ENCODE results near the gene LRRFIP2. TPM values are rescaled to one million over a fixed set of nuclear protein-coding genes. Genes with fewer than 3 reads are reported as not detected.

The LRRFIP2 gene
- total and polyA plus RNA-seq, 11 donors, result 67.7 to 161 (median 112) TPM

DNA sequence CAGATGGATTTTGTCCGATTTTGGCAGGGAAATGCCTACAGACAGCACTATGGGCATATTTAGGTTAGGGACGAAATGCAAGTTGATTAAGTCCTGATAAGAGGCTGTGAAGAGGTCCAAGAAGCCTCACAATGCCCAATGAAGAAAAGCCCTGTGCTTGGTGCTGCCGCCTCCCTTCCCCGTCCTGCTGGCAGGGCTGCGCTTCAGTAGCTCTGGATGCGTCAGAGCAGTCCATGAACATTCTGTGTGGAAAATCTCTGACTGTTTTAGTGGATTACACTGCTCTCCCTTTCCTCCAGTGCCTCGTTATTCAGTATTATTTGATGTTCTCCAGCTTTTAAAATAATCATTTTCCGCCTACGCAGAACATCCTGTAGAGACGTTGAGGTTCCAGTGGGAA lies 141.4 kb downstream of the LRRFIP2 start:
- peak in 1 of 5 donors; percentile 62 for DNase-seq
- Histone ChIP-seq H3K27ac (peak overlapping the region in 11 of 12 donors; percentile 12 to 87 (median 71)), H3K4me3 (peak overlapping the region in 2 of 12 donors; percentile 3 to 12), H3K27me3 (no peaks in the 10 kb centered on the region), H3K36me3 (peaks cover 0 to 93% (median 58%) of the 10 kb centered on the region in 9 donors), H3K4me1 (peaks cover 0 to 54% (median 38%) of the 10 kb centered on the region in 12 donors), H3K9me3 (peaks cover 0 to 19% (median 4%) of the 10 kb centered on the region in 12 donors)
- peak; percentile 41 to 67 (median 56) for ATAC-seq
- TF ChIP-seq POLR2A (IDR thresholded peaks at IDR 0.05), result no peak
- TF ChIP-seq, protein P1, sequence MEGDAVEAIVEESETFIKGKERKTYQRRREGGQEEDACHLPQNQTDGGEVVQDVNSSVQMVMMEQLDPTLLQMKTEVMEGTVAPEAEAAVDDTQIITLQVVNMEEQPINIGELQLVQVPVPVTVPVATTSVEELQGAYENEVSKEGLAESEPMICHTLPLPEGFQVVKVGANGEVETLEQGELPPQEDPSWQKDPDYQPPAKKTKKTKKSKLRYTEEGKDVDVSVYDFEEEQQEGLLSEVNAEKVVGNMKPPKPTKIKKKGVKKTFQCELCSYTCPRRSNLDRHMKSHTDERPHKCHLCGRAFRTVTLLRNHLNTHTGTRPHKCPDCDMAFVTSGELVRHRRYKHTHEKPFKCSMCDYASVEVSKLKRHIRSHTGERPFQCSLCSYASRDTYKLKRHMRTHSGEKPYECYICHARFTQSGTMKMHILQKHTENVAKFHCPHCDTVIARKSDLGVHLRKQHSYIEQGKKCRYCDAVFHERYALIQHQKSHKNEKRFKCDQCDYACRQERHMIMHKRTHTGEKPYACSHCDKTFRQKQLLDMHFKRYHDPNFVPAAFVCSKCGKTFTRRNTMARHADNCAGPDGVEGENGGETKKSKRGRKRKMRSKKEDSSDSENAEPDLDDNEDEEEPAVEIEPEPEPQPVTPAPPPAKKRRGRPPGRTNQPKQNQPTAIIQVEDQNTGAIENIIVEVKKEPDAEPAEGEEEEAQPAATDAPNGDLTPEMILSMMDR (IDR thresholded peaks at IDR 0.05), result no peak
- intact Hi-C loops (cut with DNase I), result no loop called here
- WGBS, 4 donors, result 63 to 76% (median 72%) methylated on average over 10 of the region's 10 CpGs

DNA sequence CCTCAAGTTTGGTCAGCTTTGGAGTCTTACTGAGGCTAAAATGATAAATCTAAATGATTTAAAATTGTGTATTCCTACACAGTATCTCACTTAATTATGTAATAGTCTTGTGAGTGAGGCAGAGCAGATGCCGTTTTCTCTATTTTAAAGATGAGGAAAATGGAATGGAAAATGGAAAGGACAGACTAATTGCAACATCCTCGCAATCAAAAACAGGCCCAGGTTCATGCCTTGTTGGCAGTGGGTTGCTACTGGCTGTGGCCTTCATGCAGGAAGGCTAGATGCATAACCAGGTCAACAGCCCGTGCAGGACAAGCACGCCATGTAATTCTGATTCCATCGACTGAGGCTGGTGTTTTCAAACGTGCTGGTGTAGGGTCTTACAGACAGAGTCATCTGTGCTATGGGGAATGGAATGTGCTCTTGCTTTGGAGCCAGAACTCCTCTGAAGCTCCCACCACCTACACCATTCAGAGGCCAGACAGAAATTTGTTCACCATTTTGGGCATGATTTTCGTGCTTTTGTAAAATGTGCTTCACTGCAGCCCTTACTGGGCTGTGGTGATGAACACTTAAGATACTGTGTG lies 143.2 kb downstream of the LRRFIP2 start:
- Histone ChIP-seq H3K4me3 (no peak overlapping the region), H3K27ac (peak overlapping the region; percentile 27 to 87 (median 71)), H3K9me3 (peaks cover 0 to 10% (median under 1%) of the 10 kb centered on the region in 12 donors), H3K27me3 (no peaks in the 10 kb centered on the region), H3K4me1 (peaks cover 0 to 65% (median 40%) of the 10 kb centered on the region in 12 donors), H3K36me3 (peaks cover 0 to 92% (median 61%) of the 10 kb centered on the region in 9 donors)
- intact Hi-C loops (cut with DNase I), result no loop called here
- DNase-seq (no peak), ATAC-seq (peak; percentile 17 to 51 (median 28))
- 63 to 70% (median 65%) methylated on average over 7 of the region's 7 CpGs for WGBS, 4 donors
- TF ChIP-seq POLR2A (IDR thresholded peaks at IDR 0.05), result no peak
- TF ChIP-seq, protein P1 (IDR thresholded peaks at IDR 0.05), result no peak

DNA sequence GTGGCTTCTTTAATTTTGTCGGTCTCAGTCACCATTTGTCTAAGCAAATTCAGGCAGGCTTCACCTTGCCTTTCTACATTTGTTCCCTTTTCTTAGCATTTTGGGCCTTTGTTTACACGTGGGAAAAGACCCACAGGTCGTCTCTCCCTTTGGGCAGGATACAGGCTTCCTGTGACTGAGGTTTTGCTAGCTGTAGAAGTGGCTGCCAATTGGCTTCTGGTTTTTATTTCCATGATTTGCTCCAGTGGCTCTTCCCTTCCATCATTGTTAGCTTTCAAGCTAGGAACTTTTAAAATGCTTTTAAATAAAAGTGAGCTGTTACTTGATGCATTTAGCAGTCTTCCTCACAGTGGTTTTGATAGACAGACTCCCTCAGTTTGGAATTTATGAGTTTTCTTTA lies 143.8 kb downstream of the LRRFIP2 start:
- no peak overlapping the region for H3K4me3 ChIP-seq
- peaks cover 0 to 4% (median 0%) of the 10 kb centered on the region in 12 donors for H3K9me3 ChIP-seq
- TF ChIP-seq, protein P1 (IDR thresholded peaks at IDR 0.05), result no peak
- no peak for TF ChIP-seq POLR2A (IDR thresholded peaks at IDR 0.05)
- H3K27me3 ChIP-seq, result no peaks in the 10 kb centered on the region
- 31 to 54% (median 36%) methylated on average over 3 of the region's 3 CpGs for WGBS, 4 donors
- intact Hi-C loops (cut with DNase I), result no loop called here
- H3K4me1 ChIP-seq, result peaks cover 0 to 71% (median 45%) of the 10 kb centered on the region in 12 donors
- ATAC-seq, result peak in 1 of 4 donors; percentile 51
- peak overlapping the region; percentile 27 to 87 (median 71) for H3K27ac ChIP-seq
- peak in 1 of 5 donors; percentile 47 for DNase-seq
- H3K36me3 ChIP-seq, result peaks cover 0 to 92% (median 64%) of the 10 kb centered on the region in 9 donors

DNA sequence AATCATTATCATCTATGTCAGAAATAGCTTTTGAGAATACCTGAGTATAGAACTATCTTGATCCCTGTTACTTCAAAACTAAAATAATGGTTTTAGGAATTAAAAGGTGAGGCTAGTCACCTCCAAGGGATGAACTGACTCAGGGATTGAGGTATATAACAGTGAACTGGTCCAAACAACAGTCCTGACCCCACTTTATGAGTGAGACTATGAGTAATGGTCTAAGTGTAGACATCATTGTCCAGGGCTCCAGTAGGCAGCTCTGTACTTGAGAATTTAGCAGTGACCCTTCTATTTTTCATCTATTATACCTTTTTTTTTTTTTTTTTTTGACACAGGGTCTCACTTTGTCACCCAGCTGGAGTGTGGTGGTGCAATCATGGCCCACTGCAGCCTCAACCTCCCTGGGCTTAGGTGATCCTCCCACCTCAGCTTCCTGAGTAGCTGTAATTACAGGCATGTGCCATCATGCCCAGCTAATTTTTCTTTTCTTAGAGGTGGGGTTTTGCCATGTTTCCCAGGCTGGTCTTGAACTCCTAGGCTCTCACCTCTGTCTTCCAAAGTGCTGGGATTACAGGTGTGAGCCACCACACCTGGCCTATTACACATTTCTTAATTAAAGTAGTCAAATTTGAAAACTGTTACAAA lies 144.7 kb downstream of the LRRFIP2 start:
- DNase-seq (no peak), ATAC-seq (no peak)
- intact Hi-C loops (cut with DNase I), result no loop called here
- Histone ChIP-seq H3K36me3 (peaks cover 0 to 88% (median 59%) of the 10 kb centered on the region in 9 donors), H3K27ac (peak overlapping the region; percentile 27 to 87 (median 71)), H3K27me3 (no peaks in the 10 kb centered on the region), H3K4me1 (peaks cover 0 to 73% (median 52%) of the 10 kb centered on the region in 12 donors), H3K4me3 (no peak overlapping the region), H3K9me3 (peaks cover 0 to 5% (median 0%) of the 10 kb centered on the region in 12 donors)
- TF ChIP-seq POLR2A (IDR thresholded peaks at IDR 0.05), result no peak
- TF ChIP-seq, protein P1 (IDR thresholded peaks at IDR 0.05), result no peak

All from heart left ventricle (tissue), 16 donors.